ENCODE results near the gene STAT5B.
"Not testable (repeated sequence)": the region's sequence is repeated elsewhere in the genome, so short reads cannot be mapped to it uniquely, and the experiment has no call there.

The STAT5B gene

DNA sequence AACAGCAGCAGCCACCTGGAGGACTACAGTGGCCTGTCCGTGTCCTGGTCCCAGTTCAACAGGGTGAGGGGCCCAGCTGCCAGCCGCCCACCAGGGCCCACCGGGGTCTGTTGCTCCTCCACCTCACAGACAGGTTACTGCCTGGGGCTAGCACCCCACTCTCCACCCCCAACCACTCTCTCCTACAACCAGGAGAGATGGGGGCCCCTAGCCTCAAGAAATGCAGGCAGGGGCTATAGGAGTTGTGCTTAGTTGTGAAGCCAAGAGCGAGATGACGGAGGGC, 30.1 kb upstream of the STAT5B start:
- DNase-seq (ENCODE audit: low read depth in 2 of 2) = no peak

DNA sequence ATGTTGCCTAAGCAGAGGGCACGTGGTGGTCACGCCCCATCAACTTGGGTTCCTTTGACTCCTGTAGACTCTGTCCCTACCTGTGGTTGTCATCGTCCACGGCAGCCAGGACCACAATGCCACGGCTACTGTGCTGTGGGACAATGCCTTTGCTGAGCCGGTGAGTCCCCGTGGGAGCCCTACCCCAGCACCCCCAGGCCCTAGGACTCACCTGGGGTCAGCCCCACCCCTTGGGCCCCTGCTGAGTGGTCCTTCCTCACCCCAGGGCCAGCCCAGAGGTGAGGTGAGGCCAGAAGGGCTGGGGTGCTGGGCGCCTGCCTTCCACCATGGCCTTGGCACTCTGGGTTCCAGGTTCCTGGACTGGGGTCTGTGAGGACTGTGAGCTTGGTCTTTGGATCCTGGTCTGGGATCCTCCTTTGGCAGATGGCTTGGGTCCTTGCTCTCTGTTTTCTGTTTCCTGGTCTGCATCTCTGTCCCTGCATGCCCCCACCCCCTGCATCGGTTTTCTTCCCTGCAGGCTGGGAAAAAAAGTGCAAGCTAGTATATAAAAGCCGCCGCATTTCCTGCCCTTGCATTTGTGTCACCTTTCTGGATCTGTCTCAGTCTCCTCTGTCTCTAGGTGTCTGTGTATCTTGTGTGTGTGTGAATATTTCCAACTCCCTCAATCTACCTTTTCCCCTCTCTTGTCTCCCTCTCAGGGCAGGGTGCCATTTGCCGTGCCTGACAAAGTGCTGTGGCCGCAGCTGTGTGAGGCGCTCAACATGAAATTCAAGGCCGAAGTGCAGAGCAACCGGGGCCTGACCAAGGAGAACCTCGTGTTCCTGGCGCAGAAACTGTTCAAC, 29.6 kb upstream of the STAT5B start:
- no peak for DNase-seq (ENCODE audit: low read depth in 2 of 2)

GRCh38 chr17:42305031-42305330, 28.8 kb upstream of the STAT5B start:
- DNase-seq (ENCODE audit: low read depth in 2 of 2) = not testable (repeated sequence)

DNA sequence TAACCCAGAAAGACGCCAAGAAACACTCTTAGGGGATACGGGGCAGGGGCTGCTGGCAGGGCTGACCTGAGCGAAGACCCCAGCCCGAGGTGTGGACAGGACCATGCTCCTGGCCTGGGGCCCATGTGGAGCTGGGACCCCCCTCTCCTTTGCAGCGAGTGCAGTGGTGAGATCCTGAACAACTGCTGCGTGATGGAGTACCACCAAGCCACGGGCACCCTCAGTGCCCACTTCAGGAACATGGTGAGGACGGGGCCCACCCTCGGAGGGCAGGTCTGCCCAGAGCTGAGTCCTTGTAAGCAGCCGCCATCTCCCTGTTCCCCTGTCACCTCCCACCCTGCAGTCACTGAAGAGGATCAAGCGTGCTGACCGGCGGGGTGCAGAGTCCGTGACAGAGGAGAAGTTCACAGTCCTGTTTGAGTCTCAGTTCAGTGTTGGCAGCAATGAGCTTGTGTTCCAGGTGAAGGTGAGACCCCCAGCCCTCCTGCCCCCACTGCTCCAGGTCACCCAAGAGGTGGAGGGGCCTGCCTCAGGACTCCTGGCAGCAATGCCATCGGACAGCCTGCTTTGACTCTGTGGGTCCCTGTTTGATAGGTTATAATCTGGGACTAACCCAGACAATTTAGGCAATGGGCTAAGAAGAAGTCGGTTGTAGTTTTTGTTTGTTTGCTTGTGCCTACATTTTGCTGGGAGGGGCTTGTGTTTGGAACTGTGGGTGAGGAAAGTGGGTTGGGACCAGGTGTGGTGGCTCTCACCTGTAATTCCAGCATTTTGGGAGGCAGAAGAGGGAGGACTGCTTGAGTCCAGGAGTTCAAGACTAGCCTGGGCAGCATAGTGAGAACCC, 28.2 kb upstream of the STAT5B start:
- DNase-seq (ENCODE audit: low read depth in 2 of 2) = no peak

GRCh38 chr17:42303694-42304093, 27.5 kb upstream of the STAT5B start:
- no peak for DNase-seq (ENCODE audit: low read depth in 2 of 2)

GRCh38 chr17:42301022-42301421, 24.8 kb upstream of the STAT5B start:
- no peak for DNase-seq (ENCODE audit: low read depth in 2 of 2)

DNA sequence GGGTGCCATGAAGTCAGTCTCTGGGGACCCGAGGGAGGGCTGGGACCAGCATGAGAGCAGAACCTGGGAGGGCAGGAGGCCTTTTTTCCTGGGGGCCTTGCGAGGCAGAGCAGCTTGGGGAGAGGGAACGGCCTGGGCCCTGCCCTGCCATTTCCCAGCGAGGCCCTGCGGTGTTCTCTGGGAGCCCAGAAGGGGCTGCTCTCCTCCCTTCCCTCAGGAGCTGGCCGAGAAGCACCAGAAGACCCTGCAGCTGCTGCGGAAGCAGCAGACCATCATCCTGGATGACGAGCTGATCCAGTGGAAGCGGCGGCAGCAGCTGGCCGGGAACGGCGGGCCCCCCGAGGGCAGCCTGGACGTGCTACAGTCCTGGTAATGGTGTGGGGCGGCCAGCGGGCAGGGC, 23.7 kb upstream of the STAT5B start:
- DNase-seq (ENCODE audit: low read depth in 2 of 2) = not testable (repeated sequence)

- not testable (repeated sequence) for DNase-seq (ENCODE audit: low read depth in 2 of 2)
Measured at GRCh38 chr17:42299361-42299760, 23.2 kb upstream of the STAT5B start.

GRCh38 chr17:42297775-42298174, 21.6 kb upstream of the STAT5B start:
- DNase-seq (ENCODE audit: low read depth in 2 of 2) = not testable (repeated sequence)

GRCh38 chr17:42296012-42296411, 19.8 kb upstream of the STAT5B start:
- DNase-seq (ENCODE audit: low read depth in 2 of 2) = no peak

DNA sequence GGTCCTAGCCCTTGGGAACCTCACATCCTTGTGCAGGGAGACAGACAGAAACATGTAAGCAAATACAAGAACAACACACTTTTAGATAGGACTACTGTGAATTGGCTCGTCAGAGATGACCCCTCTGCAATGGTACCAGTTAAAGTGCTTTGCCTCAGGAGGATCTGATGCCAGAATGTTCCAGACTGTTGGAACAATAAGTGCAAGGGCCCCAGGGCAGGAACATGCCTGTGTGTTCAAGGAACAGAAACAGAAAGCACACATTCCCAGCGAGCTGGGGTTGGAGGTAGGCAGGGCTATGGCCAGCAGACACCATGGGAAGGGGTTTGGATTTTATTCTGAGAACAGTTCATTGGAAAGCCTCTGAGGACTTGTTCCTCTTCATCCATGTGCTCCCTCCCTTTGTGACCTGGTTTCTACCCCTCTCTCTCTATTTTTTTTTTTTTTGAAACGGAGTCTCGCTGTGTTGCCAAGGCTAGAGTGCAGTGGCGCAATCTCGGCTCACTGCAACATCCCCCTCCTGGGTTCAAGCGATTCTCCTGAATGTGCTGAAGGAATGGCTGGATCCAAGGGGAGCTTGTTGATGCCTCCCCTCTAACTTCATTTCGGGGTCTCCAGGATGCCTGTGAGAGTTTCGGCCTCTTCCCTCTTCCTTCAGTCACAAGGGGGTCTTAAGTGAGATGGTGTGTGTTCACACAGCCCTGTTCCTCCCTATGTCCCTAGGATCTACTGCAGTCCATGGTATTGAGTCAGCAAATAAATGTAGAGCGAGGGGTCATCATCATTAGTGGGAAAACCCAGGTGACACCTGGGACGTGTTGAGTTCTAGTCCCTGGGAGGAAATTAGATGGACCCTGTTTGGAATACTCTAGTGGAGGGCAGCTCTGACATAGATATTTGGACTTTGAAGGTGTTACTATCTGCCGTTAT, 18.5 kb upstream of the STAT5B start:
- DNase-seq (ENCODE audit: low read depth in 2 of 2) = no peak

GRCh38 chr17:42291129-42291528, 14.9 kb upstream of the STAT5B start:
- DNase-seq (ENCODE audit: low read depth in 2 of 2) = no peak

DNA sequence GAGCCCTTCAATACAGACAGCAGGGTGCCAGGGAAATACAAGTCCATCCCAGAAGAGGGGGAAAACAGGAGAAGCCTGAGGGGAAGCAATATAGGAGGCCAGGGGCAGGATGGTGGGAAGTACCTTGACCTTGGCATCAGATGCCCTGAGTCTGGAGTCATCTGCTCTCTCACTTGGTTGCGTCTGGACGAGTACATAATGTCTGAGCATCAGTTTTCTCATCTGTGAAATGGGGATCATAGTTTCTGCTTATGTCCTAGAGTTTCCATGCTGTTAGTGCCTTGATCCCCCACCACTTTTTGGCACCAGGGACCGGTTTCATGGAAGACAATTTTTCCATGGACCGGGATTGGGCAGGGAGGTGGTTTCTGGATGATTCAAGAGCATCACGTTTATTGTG, 14.4 kb upstream of the STAT5B start:
- no peak for DNase-seq (ENCODE audit: low read depth in 2 of 2)

DNA sequence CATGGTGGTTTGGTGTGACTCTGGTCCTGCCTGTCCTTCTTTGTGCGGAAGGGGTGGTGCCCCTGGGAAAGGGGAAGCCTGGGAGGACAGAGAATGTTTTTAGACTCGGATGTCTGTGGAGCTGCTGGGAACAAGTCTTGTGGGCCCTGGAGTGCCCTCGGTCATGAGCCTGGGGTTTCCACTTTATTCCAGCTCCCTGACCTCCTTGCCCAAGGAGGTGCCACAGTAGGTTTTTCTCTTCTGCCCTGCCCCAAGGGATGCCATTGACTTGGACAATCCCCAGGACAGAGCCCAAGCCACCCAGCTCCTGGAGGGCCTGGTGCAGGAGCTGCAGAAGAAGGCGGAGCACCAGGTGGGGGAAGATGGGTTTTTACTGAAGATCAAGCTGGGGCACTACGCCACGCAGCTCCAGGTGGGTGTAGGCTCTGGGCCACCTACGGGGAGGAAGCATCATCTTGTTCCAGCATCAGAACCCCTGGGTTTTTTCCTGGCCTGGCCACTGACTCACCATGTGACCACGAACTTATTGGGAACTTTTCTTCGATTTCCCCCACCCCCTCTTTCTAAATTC, 13.5 kb upstream of the STAT5B start:
- peak; percentile 47 to 78 for DNase-seq (ENCODE audit: low read depth in 2 of 2)

GRCh38 chr17:42288803-42289610, 12.8 kb upstream of the STAT5B start:
- peak; percentile 30 to 56 for DNase-seq (ENCODE audit: low read depth in 2 of 2)

DNA sequence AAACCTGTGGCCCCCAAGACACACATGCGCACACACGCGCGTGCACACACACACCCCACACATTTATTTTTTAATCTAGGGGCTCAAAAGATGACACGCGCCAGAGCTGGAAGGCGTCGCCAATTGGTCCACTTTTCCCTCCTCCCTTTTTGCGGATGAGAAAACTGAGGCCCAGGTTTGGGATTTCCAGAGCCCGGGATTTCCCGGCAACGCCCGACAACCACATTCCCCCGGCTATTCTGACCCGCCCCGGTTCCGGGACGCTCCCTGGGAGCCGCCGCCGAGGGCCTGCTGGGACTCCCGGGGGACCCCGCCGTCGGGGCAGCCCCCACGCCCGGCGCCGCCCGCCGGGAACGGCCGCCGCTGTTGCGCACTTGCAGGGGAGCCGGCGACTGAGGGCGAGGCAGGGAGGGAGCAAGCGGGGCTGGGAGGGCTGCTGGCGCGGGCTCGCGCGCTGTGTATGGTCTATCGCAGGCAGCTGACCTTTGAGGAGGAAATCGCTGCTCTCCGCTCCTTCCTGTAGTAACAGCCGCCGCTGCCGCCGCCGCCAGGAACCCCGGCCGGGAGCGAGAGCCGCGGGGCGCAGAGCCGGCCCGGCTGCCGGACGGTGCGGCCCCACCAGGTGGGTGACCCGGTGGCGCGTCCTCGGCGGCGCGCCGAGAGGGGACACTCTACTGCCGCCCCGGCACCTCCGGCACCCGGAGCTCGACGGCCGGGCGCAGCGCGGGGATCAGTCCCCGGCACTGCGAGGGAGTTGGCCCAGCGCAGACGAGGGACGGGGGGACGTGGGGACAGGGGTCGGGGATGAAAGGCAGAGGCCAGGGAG, 12.0 kb upstream of the STAT5B start, which contains the start of gene STAT5A:
Gene STAT5A (plus strand): TSS at position 522 of the 826 bp plus-strand sequence. CDS start 914 bp downstream, outside the sequence.
- DNase-seq (ENCODE audit: low read depth in 2 of 2) = peak; percentile 52 to 59

DNA sequence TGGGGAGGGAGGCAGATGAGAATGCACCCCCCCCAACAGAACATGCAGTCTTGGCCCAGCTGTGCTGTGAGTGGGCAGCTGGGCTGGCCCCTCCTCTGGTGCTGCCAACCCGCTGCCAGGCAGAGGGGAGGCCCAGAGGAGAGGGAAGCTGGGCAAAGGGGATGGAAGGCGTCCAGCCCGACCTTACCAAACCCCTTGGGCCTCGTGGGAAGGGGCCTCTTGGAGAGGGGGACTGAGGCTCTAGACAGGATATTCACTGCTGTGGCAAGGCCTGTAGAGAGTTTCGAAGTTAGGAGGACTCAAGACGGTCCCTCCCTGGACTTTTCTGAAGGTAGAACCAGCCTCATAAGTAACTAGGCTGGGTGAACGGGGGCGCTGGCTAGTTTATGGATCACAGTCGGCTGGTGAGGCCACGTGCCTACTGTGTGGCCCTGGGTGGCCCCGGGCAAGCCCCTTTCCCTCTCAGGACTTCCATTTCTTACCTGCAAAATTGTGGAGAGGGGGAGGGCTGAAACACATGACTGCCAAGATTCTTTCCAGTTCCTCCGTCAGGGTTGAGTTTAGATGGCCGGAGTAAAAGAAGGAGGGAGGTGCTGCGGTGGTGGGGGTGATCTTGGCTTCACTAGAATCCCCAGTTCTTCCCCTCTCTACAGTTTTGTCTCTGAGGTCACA, 11.2 kb upstream of the STAT5B start:
- DNase-seq (ENCODE audit: low read depth in 2 of 2) = peak in 1 of 2 donors; percentile 39

DNA sequence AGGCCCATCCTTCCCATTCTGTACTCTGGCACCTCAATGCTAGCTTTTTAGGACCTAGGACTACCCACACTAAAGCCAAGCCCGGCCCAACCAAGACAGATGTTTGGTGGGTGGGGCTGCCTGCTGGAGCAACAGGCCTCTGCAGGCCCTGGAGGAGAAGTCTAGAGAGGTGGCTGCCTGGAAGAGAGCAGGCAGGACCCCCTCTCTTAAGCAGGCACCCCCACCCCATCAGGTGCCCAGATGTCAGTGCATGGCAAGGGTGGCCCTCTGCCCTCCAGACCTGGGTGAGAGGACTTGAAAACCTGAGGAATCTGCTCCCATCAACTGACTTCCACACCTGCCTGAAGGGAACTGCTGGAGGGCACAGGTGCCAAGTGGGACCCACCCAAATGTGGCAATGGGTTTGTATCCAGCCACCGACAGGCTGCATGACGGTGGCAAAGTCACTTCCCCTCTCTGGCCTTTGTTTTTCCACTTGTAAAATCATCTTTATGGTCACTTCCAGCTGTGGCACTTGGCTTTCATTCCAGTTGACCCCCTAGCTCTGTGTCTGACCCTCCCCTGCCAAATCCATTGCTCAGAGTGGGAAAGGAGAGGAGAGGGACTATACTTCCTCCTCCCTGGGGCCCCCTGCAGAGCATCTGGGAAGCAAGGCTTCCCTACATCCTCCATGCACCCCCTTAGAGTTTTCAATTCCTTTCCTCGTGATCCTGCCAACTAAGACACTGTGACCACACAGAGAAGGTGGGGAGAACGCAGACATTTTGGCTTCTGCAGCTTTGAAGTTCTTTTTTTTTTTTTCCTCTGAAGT, 10.4 kb upstream of the STAT5B start:
- no peak for DNase-seq (ENCODE audit: low read depth in 2 of 2)

Measured in activated CD8-positive, alpha-beta memory T cell treated with anti-CD3 and anti-CD28 coated beads for 4 hours (primary cell).